Stomach smooth muscle (tissue), 2 donors: Measurements from ENCODE around the gene ONECUT1.

ENCODE experiments used
- H3K27ac ChIP-seq: one replicate; pipeline ENCODE4 v1.7.0; 2013; ENCODE audit warnings: mild to moderate bottlenecking, low read length, inconsistent platforms
- H3K27me3 ChIP-seq, 2 donors: one replicate each; pipeline ENCODE4 v1.7.0; 2013; ENCODE audit warnings: low read length in 2 of 2; ENCODE audit not compliant: insufficient read depth in 2 of 2, control insufficient read depth in 1 of 2
- H3K36me3 ChIP-seq, 2 donors: one replicate each; pipeline ENCODE4 v1.7.0; 2013; ENCODE audit warnings: low read length in 2 of 2; ENCODE audit not compliant: control insufficient read depth in 2 of 2, insufficient read depth in 2 of 2
- H3K4me1 ChIP-seq: one replicate; pipeline ENCODE4 v1.7.0; 2013; ENCODE audit warnings: low read length; ENCODE audit not compliant: control insufficient read depth, insufficient read depth
- H3K4me3 ChIP-seq, 2 donors: one replicate each; pipeline ENCODE4 v1.7.0; 2013; ENCODE audit warnings: low read length in 2 of 2
- H3K9ac ChIP-seq, 2 donors: one replicate each; pipeline ENCODE4 v1.7.0; 2013; ENCODE audit warnings: low read length in 2 of 2, mild to moderate bottlenecking in 1 of 2
- H3K9me3 ChIP-seq, 2 donors: one replicate each; pipeline ENCODE4 v1.7.0; 2013; ENCODE audit warnings: low read length in 2 of 2; ENCODE audit not compliant: control insufficient read depth in 2 of 2
- donor health status: healthy.
- donor health status: Pancreatic carcinoma.

The ONECUT1 gene

DNA sequence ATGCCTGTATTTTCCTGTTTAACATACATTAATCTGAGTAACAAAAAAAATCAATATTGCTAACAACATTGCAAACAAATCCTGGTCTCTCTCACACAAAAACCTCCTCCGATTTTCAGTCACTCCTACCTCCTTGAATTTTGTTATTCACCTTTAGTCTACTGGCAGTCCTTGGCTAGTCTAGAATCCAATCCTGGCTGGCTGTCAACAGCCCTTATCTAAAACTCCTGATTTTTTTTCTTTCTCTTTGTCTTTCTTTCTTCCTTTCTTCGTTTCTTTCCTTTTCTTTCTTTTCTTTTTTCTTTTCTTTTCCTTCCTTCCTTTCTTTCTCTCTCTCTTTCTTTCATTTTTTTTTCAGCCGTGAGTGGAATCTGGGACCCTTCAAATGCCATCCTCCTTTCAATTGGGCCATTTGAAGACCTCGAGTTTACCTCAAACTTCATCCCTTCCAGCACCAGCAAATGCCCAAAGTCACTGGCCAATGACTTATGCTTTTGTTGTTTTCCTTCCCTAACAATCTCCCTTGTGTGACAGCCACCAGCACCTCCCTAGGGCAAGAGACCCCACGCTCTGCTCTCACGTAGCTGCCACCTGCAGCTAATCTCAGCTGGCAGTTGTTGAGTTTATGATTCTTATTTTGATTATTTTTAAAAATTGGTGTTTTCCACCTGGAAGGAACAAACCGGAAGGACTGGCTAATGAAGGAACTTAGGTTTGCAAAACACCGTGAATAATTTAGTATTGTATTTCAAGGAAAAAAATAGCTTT is 6.8 kb upstream of the ONECUT1 start:
- Histone ChIP-seq H3K4me1 (peaks cover 12% of the 10 kb centered on the region), H3K36me3 (no peaks in the 10 kb centered on the region), H3K27me3 (peaks cover 86 to 93% of the 10 kb centered on the region in 2 donors), H3K9me3 (no peaks in the 10 kb centered on the region), H3K9ac (no peak overlapping the region), H3K4me3 (no peak overlapping the region), H3K27ac (no peak overlapping the region)

DNA sequence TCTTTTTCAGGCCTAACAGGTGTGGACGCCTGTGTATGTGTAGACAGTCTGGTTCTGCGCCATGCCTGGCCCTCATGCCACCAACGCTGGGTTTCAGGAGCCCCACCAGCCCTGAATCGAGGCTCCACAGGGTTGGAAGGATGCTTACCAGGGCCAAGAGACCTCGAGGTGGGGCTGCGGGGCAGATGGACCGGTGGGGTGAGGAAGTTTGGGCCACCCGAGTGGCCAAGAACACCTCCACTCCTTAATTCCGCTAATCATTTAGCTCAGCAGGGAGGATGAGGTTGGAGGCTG is 6.0 kb upstream of the ONECUT1 start:
- H3K27me3 ChIP-seq, result peaks cover 81 to 92% of the 10 kb centered on the region in 2 donors
- H3K4me3 ChIP-seq, result no peak overlapping the region
- H3K36me3 ChIP-seq, result no peaks in the 10 kb centered on the region
- H3K4me1 ChIP-seq, result peaks cover 12% of the 10 kb centered on the region
- H3K9ac ChIP-seq, result no peak overlapping the region
- no peaks in the 10 kb centered on the region for H3K9me3 ChIP-seq
- no peak overlapping the region for H3K27ac ChIP-seq

- Histone ChIP-seq H3K27me3 (peaks cover 78 to 92% of the 10 kb centered on the region in 2 donors), H3K4me3 (no peak overlapping the region), H3K36me3 (no peaks in the 10 kb centered on the region), H3K9me3 (no peaks in the 10 kb centered on the region), H3K4me1 (peaks cover 12% of the 10 kb centered on the region), H3K27ac (no peak overlapping the region), H3K9ac (no peak overlapping the region)
Observed at GRCh38 chr15:52795464-52796227, 5.5 kb upstream of the ONECUT1 start.

DNA sequence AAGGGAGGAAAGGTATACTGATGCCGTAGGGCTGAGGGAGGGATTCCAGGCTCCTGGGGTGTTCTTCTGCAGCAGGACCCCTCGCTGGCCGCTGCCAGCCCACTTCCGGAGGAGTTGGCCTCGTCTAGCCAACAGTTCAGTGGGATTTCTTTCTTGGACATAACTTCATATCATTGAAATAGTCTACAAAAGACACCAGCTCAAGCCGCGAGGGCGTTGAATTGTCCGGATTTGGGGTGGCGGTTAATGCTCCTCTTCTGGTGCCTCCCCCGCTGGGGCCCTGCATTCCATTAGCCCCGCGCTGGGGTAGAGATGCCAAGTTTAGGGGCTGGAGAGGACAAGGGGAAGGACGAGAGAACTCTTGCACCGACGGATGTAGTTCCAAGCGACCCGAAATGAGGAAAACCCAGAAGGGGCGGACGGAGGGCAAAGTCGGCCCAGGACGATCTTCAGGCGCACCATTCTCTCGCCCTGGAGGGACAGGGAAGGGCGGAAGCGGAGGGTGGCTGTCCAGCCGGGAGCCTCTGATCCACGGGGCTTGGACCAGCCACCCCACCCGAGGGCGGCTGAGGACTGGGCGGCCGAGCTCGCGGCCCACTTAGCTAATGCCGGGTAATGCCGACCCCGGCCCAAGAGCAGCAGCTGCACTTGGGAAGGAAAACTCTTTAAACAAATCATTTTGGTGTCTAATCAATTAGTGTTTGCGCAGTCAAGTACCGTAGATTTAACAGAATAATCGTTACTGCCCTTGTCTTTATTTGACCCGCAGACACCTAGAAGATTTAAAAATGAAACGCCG is 4.7 kb upstream of the ONECUT1 start:
- no peaks in the 10 kb centered on the region for H3K9me3 ChIP-seq
- no peak overlapping the region for H3K4me3 ChIP-seq
- H3K27ac ChIP-seq, result no peak overlapping the region
- no peaks in the 10 kb centered on the region for H3K36me3 ChIP-seq
- no peak overlapping the region for H3K9ac ChIP-seq
- peaks cover 73 to 90% of the 10 kb centered on the region in 2 donors for H3K27me3 ChIP-seq
- peaks cover 18% of the 10 kb centered on the region for H3K4me1 ChIP-seq

DNA sequence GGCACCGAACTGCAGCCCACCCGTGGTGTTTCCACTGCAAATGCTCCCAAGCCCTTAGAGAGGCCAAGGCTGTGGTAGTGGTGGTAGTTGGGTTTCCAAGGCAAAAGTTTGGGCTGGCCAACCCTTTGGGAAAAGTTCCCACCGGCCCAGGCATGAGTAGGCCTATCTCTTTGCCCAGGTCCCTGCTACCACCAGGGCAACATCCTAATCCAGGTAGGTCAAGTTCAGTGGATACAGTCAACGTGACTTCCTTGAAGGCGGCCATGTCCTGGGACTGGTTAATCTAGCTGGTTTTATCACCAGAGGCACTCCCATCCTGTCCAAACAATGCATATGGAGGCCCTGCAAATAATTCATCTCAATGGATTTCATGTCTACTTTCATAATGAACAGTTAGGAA is 1.6 kb upstream of the ONECUT1 start:
- no peak overlapping the region for H3K4me3 ChIP-seq
- peaks cover 32% of the 10 kb centered on the region for H3K4me1 ChIP-seq
- H3K36me3 ChIP-seq, result no peaks in the 10 kb centered on the region
- peaks cover 68 to 90% of the 10 kb centered on the region in 2 donors for H3K27me3 ChIP-seq
- no peak overlapping the region for H3K9ac ChIP-seq
- no peaks in the 10 kb centered on the region for H3K9me3 ChIP-seq
- no peak overlapping the region for H3K27ac ChIP-seq

- Histone ChIP-seq H3K9ac (no peak overlapping the region), H3K36me3 (no peaks in the 10 kb centered on the region), H3K27ac (no peak overlapping the region), H3K4me3 (peak overlapping the region in 1 of 2 donors; percentile 72), H3K4me1 (peaks cover 33% of the 10 kb centered on the region), H3K9me3 (no peaks in the 10 kb centered on the region), H3K27me3 (peaks cover 67 to 90% of the 10 kb centered on the region in 2 donors)
Observed at GRCh38 chr15:52790941-52791751, 1.0 kb upstream of the ONECUT1 start.

- Histone ChIP-seq H3K27ac (no peak overlapping the region), H3K4me3 (peak overlapping the region; percentile 59 to 72), H3K9ac (no peak overlapping the region)
Observed at GRCh38 chr15:52789601-52790168, 451 bp downstream of the ONECUT1 start.

DNA sequence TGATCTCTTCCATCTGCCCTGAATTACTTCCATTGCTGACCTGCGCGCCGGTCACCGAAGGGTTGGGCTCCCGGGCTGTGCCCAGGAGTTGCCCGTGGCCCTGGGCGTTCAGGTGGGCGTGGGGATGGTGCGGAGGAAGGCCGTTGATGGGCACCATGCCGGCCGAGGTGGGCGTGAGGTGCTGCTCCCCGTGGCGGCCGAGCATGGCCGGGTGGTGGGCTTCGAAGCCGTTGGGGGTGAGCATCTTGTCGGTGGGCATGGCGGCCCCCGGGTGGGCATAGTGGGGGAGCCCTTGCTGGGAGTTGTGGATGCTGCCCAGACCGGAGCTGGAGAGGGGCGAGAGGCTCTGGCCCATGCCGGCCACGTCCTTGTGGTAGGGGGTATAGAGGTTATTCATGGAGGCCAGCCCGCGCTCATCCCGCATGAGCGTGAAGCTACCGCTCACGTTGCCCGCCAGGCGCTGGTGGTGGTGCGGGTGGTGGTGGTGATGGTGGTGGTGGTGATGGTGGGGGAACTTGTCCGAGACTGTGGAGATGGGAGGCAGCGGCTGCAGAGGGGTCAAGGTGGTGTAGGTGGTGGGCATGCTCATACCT is 1.0 kb downstream of the ONECUT1 start:
- Histone ChIP-seq H3K9me3 (no peaks in the 10 kb centered on the region), H3K9ac (no peak overlapping the region), H3K27me3 (peaks cover 69 to 91% of the 10 kb centered on the region in 2 donors), H3K4me3 (peak overlapping the region in 1 of 2 donors; percentile 72), H3K4me1 (peaks cover 51% of the 10 kb centered on the region), H3K36me3 (no peaks in the 10 kb centered on the region), H3K27ac (no peak overlapping the region)

More at GRCh38 chr15:52789601-52790168, 451 bp downstream of the ONECUT1 start:
- Histone ChIP-seq H3K36me3 (no peaks in the 10 kb centered on the region), H3K27me3 (peaks cover 67 to 90% of the 10 kb centered on the region in 2 donors), H3K9me3 (no peaks in the 10 kb centered on the region), H3K4me1 (peaks cover 45% of the 10 kb centered on the region)

DNA sequence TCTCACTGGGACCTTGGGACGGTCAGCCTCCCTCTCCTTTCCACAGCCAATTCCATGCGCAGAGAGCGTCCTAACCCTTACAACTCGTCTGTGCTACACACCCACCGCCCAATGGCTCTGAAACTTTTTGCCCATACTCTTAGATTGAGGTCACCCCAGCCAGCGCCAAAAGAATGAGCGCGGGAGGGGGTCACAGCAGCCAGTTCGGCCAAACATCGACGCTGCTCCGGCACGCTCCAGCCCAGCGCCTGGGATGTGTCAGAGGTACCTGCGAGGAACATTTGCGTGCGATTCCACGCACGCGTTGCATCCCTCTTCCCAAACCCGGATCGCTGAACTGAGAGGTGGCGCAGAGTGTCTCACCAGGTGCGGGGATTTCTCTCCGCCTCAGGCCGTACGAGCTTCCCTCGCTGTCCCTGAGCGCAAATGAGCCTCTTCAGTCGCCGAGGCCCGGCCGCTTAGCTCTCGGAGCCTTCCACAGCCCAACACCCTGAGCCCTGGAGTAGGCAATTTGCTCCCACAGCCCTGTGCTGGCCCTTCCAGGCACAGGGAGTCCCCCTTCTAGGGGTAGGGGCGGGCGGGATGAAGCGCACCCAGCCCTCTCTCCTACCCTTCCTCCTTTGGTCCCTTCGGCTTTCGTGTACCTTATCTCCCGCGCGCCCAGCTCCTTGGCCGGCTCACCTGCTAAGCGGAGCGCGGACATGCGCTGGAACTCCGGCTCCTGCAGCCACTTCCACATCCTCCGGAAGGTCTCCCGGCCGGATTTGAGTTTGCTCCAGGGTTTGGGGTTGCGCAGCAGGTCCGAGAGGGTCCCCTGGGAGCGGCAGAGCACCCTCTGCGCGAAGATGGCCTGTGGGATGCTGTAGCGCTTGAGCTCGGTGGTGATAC is 1.8 kb downstream of the ONECUT1 start:
- H3K9ac ChIP-seq, result no peak overlapping the region
- H3K4me3 ChIP-seq, result no peak overlapping the region
- H3K27me3 ChIP-seq, result peaks cover 68 to 92% of the 10 kb centered on the region in 2 donors
- H3K36me3 ChIP-seq, result no peaks in the 10 kb centered on the region
- H3K9me3 ChIP-seq, result no peaks in the 10 kb centered on the region
- H3K4me1 ChIP-seq, result peaks cover 54% of the 10 kb centered on the region
- H3K27ac ChIP-seq, result no peak overlapping the region
